Stomach (tissue), 4 donors: Measurements from ENCODE around the gene MLLT6.

Experiments used
- CTCF ChIP-seq, 7 experiments: fragments of 450-650 bp in 4 of 7; fragments of 200-600 bp in 3 of 7; sonication (generic) in 3 of 7; IDR thresholded peaks; one replicate each; pipeline ENCODE4 v1.5.1; 2016 to 2019; ENCODE audit warnings: antibody characterized with exemption in 7 of 7, control low read depth in 2 of 7, mild to moderate bottlenecking in 1 of 7
- POLR2A ChIP-seq, 4 donors: fragments of 450-650 bp; IDR thresholded peaks; one replicate each; pipeline ENCODE4 v1.6.1; 2016; ENCODE audit warnings: antibody characterized with exemption in 4 of 4, control low read depth in 2 of 4, mild to moderate bottlenecking in 1 of 4, moderate library complexity in 1 of 4

DNA sequence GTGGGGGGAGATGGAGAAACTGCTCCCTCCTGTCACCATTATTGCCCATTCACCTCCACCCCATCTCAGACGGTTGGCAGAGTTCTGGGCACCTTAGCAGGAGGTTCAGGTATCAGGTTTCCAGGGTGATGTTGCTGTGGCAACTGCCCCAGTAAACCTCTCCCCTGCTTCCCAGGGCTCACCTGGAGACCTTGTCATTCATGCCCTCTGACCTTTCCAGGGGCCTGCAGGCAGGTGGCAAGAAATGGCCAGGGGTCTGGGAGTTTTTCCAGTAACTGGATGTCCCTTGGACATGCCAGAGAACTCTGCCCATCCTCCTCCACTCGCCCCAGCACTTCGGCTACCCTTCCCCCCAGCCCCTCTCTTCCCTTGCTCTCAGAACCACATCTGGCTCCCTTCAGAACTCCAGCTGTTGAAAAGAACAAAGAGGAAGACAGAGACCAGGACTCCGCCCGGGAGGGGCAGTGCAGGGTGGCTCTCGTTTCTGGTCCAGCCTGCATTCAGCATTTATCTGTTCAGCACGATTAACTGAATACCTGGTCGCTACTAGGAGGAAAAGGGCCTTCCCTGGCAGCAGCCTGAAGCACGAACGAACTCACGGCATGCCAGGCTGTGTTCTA is 8.5 kb downstream of the MLLT6 start:
- TF ChIP-seq CTCF (IDR thresholded peaks at IDR 0.05) = no peak
- TF ChIP-seq POLR2A (IDR thresholded peaks at IDR 0.05) = no peak
